Islet of Langerhans (tissue), 1 donor: ENCODE measurements around the gene LARP4B.

Experiments
- FAIRE-seq: peaks from one replicate; lab custom pipeline; 2011; peaks lifted over from hg19 to GRCh38; lab: Jason Lieb, UNC

LARP4B gene

GRCh38 chr10:806451-807162 lies 124.9 kb downstream of the LARP4B start:
- no peak for FAIRE-seq

DNA sequence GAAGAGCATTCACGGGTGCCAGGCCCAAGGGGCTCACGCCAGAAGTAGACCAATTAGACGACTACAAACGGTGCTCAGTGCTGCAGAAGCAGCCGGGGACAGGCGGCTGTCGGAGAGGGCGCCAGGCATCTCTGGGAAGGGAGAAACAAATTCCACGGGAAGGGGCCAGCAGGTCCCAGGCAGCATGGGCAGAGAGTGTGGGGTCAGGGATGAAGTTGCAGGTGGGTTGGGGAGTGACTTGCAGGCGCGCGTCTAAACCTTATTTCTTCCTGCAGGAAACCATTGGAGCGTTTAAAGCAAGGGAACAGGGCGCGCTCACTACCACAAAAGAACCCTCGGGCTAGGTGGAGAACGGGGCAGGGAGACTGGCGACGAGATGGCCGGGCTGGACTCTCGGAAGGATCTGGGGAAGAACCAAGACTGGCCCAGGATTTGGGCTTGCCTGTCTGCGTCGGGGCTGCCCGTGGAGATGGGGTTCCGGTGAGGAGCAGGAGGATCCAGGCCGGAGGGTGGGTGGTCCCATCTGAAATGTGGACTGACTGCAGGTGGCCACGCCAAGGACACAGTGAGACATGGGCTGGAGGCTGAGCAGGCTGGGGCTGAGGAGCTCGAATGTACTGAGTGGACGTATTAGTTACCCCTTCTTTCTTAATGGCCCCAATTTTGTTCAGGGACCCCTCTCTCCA lies 125.7 kb downstream of the LARP4B start:
- FAIRE-seq: no peak

DNA sequence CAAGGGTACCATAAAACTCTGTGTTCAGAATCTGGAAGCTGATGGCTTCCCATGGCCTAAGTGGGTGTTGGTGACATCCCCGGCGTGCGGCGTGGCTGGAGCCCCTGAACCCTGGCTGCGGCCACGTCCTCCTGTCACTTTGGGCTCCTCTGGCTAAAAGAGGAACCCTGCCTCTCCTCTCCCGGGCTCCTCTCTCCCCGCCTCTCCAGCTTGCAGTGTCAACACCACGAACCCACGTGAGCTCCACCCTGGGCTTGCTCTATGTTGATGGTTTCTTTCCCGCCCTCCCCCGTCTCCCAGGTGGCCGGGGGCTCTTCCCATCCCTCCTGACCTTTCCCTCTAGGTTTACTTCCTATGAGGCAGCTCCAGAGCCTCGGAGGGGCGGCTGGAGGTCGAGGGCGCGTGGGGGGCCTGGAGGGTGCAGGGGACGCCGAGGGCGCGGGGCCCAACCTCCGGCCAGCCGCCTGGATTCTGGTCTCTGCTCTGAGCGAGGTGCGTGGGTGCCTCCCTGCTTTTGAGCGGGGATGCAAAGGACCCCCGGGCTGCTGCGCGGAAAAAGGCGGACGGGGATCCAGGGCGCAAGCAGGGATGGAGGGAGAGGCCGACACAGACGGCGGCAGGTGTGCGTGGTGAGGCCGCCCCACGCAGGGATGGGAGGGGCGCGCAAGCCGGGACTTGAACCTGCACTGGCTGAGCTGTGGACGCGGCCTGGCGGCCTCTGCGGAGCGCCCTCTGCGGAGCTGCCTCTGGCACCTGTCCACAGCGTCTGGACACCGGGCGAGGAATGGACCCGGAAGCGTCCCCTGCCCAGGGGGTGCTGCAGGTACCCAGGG lies 126.5 kb downstream of the LARP4B start:
- FAIRE-seq: no peak

GRCh38 chr10:804191-804781 lies 127.2 kb downstream of the LARP4B start:
- FAIRE-seq: no peak

GRCh38 chr10:803041-803741 lies 128.3 kb downstream of the LARP4B start:
- FAIRE-seq: no peak

- FAIRE-seq: no peak
These were observed 129.0 kb downstream of the LARP4B start for GRCh38 chr10:802506-802905.

DNA sequence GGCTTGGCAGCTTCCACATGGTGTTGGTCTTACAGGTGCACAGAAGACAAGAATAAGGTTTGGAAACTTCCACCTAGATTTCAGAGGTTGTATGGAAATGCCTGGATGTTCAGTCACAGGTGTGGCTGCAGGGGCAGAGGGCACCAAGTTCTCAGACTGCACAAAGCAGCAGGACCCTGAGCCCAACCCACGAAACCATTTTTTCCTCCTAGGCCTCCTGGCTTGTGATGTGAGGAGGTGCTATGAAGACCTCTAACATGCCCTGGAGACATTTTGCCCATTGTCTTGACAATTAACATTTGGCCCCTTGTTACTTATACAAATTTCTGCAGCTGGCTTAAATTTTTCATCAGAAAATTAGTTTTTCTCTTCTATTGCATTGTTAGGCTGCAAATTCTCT lies 134.3 kb downstream of the LARP4B start:
- FAIRE-seq: no peak

- FAIRE-seq: no peak
These were observed 135.3 kb downstream of the LARP4B start for GRCh38 chr10:796233-796632.

DNA sequence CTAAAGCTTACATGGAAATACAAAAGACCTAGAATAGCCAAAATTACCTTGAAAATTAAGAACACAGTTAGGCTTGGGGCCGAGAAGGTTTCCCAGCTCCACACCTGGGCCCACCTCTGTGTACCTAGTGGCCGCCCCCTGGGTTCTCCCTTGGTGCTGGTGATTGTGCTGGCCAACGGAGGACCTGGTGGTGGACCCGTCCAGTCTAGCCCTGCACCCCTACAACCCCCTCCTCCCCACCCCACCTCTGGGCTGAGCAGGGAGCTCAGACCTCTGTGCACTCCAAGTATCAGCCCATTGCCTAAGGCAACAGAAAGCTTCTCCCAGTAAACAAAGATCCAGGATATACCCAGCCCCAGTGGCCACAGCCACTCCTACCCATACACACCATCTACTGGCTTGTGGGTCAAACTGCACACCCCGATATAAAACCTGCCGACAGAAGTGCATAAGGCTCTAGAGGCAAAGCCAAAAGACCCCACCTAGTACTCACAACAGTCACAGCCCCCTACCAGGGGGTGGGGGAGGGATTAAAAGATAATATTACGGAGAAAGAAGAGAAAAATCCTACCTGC lies 137.0 kb downstream of the LARP4B start:
- FAIRE-seq: no peak

DNA sequence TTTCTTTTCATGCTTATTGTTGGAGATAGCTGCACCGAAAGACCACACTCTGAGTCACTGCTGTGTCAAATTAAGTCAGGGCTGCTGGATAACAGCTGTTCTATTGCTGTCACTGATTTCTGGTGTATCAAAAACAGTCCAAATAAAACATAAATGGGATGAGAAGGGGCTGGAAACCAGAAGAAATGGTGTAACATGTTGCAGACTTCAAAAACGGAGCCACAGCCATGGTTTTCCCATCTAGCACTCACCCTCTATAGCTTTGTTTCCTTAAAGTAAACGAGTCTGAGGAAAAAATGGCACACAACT lies 138.8 kb downstream of the LARP4B start:
- FAIRE-seq: no peak

GRCh38 chr10:792083-792791 lies 139.3 kb downstream of the LARP4B start:
- FAIRE-seq: no peak

DNA sequence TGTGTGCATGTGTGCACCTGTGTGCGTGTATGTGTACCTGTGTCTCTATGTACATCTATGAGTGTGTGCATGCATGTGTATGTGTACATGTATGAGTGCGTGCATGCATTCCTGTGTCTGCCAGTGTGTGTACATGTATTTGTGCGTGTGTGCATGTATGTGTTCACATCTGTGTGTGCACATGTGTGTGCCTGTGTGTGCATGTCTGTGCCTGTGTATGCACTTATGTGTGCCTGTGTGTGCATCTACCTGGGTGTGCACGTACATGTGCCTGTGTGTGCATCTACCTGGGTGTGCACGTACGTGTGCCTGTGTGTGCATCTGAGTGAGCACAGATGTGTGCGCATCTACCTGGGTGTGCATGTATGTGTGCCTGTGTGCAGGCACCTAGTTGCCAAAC lies 139.9 kb downstream of the LARP4B start:
- FAIRE-seq: no peak

- no peak for FAIRE-seq
These were observed 140.5 kb downstream of the LARP4B start for GRCh38 chr10:790821-791551.

GRCh38 chr10:789831-790701 lies 141.4 kb downstream of the LARP4B start:
- FAIRE-seq: no peak

- FAIRE-seq: no peak
These were observed 142.4 kb downstream of the LARP4B start for GRCh38 chr10:788796-789748.

- no peak for FAIRE-seq
These were observed 143.4 kb downstream of the LARP4B start for GRCh38 chr10:787933-788651.

- FAIRE-seq: no peak
These were observed 144.7 kb downstream of the LARP4B start for GRCh38 chr10:786633-787474.
